ENCODE results near the gene RET. TPM values are rescaled to one million over a fixed set of nuclear protein-coding genes. Genes with fewer than 3 reads are reported as not detected.

RET gene
- total RNA-seq, 1 experiment from 2014 or later, result 0.17 TPM

- no peak for DNase-seq (ENCODE audit: low read depth)
These were observed 29.6 kb downstream of the RET start for GRCh38 chr10:43106256-43107091.

- DNase-seq (ENCODE audit: low read depth), result no peak
These were observed 32.1 kb downstream of the RET start for GRCh38 chr10:43108951-43109350.

DNA sequence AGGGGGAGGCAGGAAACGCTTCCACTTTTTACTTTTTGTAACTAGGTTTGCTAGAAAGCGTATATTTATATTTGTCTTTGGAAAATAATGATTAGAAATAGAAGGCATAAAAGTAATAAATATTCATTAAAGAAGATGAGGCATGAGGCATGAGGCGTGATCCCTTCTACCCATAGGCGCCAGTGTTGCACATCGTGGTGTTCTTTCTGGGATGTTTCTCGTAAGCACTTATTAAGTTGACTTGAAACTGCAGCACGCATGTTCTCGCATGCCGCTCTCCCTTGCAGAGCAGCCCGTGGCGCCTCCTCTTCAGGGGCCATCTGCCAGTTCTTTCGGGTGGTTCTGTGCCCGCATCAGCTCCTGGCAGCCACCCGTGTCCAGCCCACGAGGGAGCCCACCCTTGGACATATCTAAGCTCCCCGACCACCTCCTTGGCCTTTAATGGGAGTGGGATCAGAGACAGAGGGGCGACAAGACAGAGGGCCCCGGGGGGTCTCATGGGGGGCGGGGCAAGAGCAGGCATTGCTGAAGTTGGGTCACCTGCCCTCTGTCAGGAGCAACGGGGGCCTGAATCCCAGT lies 32.9 kb downstream of the RET start:
- no peak for DNase-seq (ENCODE audit: low read depth)

DNA sequence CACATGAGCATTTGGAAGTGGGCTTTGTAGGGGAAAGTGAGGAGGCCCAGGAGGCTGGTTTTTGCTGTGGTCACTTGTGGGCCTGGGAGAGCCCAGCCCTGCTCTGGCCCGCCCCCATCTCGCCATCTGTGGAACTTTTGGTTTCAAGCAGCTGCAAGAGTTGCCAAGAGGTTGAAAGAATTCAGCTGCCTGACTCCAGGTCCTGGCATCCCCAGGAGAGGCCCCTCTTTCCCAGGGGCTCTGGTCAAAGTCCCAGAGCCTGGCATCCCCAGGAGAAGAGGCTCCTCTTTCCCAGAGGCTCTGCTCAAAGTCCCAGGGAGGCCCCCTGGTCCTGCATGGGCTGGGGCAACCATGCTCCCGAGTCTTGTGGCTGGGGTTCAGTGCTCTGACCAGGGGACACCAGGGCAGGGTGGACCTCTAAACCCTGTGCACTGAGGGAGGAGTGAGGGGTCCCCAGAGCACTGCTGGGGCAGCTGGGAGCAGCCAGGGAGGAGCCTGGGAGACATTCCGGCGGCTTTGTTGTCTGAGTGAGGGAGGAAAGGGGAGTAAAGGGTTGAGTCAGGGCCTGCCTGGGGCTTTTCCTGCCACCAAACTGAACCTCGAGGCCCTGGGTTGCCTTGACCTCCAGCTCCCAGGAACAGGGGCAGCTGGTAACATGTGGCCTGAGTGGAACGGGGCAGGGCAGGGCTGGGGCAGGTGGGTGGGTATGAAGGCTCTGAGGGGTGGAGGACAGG lies 33.6 kb downstream of the RET start:
- peak; percentile 47 for DNase-seq (ENCODE audit: low read depth)

DNA sequence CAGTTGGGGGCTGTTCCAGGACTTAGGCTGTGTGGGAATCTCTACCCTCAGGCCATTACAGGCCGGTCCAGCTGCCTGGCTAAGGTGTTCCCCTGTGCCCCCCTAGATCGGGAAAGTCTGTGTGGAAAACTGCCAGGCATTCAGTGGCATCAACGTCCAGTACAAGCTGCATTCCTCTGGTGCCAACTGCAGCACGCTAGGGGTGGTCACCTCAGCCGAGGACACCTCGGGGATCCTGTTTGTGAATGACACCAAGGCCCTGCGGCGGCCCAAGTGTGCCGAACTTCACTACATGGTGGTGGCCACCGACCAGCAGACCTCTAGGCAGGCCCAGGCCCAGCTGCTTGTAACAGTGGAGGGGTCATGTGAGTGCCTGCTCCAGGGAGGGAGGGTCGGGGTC lies 34.2 kb downstream of the RET start:
- no peak for DNase-seq (ENCODE audit: low read depth)

GRCh38 chr10:43111921-43112607 lies 35.2 kb downstream of the RET start:
- DNase-seq (ENCODE audit: low read depth), result no peak

DNA sequence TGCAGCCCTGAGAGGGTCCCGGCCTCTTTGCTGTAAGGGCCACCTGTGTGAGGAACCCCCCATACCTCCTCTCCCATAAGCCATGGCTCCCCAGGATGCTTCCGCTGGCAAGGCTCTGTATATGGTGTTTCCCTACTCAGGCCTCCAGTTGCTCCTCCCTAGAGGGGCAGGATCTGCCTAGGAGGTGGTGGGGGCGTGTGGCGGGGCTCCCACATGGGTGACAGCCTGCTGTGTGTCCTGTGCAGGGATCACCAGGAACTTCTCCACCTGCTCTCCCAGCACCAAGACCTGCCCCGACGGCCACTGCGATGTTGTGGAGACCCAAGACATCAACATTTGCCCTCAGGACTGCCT lies 35.7 kb downstream of the RET start:
- DNase-seq (ENCODE audit: low read depth), result no peak

DNA sequence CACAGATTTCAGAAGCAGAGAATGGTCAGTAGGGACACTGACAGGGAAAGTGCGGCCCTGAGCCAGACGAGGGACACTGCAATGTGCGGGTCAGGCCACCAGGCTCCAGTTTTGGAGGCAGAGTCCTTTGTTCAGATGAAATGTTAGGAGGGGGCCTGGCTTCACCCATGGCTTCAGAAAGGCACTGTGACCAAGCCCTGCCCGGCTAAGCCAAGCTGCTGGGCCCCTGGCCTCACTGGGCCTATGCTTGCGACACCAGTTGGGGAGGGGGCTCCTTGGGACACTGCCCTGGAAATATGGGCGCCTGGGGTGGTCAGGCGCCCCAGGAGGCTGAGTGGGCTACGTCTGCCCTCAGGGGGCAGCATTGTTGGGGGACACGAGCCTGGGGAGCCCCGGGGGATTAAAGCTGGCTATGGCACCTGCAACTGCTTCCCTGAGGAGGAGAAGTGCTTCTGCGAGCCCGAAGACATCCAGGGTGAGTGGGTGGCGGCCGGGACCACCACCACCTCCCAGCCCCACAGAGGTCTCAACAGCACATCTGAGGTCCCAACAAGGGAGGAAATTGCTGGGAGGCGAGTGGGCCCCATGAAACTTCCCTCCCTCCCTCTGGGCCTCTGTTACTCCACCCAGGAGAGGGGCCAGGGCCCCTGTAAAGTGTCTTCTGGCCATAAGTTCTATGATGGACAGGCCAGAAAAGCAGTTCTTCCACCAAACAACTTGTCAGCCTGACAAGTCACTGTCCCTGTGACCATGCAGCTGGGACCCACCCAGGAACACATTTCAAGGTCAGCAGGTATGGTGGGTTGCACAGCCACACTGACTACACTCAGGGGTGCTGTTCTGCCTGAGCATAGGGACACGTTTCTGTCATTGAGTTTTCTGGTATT lies 36.6 kb downstream of the RET start:
- DNase-seq (ENCODE audit: low read depth), result no peak

GRCh38 chr10:43114088-43114742 lies 37.3 kb downstream of the RET start:
- DNase-seq (ENCODE audit: low read depth), result no peak

DNA sequence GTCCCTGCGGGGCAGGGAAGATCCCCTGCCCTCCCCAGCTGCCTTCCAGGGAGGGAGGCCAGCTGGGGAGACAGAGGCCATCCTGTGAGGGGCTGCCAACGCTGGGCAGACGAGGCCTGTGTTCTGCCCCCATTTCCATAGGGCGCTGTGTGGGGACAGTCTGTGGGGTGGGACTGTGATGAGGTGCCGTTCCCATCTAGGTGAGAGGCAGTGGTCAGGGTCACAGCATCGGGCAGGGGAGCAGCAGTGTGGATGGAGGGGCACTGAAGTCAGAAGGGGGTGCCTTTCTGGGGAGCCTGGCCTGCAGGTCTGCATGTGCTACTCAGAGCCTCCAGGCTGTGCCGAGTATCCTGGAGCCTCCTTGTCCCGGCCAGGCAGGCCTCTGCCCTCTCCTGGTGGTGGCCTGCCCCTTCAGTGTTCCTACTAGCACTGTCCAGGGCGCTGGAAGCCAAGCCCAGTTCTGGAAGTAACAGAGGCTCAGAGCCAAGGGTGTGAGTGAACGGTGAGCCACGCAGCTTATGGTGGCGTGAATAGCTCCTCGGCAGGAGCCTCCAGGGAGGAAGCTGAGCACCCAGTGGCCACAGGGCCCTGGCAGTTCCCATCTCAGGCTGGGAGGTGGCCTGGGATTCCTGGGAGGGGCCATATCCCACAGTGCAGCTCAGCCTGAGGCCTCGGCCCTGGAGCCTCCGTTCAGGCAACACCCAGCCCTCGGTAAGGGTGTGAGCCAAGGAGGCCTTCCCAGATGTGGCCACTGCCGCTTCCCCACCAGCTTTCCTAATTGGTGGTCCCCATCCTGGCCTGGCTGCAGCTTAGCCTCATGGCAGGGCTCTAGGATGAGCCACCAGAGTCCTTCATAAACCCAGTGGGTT lies 38.1 kb downstream of the RET start:
- no peak for DNase-seq (ENCODE audit: low read depth)

GRCh38 chr10:43115881-43116595 lies 39.2 kb downstream of the RET start:
- no peak for DNase-seq (ENCODE audit: low read depth)

DNA sequence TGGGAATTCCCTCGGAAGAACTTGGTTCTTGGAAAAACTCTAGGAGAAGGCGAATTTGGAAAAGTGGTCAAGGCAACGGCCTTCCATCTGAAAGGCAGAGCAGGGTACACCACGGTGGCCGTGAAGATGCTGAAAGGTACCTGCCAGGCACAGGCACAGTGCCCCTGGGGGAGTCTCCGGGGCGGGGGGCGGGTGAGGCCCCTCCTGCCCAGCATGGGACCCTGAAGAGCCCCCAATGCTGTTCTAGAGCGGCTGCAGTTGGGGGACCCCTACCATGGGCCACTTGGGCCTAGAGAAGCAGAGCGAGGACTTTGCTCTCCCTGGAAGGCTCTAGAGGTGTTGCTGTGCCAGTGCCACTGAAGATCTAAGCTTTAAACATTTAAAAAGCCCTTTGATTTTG lies 39.7 kb downstream of the RET start:
- no peak for DNase-seq (ENCODE audit: low read depth)

DNA sequence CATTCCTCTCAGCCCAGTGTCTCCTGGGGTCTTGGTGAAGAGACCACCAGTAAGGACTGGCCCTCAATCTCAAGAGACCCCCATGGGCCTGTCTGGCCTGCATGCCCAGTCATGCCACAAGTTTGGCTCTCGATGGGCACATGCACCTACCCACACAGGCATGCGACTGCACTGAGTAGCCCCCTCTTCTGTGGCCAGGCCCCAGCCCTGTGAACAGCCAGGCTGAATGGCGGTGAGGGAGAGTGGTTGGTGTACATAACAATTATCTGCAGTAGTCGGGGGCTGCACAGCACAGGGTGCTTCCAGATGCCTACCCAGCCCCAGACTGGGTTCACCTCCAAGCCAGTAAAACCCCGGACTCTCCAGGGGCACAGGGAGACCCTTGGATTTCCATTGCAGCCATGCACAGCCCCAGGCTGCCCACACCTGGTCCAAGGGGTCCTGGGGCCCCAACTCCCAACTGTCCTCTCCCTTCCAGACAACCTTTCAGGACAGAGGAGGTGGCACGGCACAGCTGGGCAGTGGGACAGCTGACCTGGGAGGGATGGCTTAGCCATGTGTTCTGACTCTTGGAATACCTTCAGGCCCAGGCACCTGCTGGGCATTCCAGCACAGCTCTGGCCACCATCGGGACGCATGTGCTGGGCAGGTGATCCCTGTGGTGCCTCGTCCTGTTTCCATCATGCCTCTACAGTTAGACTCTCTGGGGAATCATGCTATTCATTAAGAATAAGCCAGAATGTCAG lies 40.3 kb downstream of the RET start:
- DNase-seq (ENCODE audit: low read depth), result no peak

DNA sequence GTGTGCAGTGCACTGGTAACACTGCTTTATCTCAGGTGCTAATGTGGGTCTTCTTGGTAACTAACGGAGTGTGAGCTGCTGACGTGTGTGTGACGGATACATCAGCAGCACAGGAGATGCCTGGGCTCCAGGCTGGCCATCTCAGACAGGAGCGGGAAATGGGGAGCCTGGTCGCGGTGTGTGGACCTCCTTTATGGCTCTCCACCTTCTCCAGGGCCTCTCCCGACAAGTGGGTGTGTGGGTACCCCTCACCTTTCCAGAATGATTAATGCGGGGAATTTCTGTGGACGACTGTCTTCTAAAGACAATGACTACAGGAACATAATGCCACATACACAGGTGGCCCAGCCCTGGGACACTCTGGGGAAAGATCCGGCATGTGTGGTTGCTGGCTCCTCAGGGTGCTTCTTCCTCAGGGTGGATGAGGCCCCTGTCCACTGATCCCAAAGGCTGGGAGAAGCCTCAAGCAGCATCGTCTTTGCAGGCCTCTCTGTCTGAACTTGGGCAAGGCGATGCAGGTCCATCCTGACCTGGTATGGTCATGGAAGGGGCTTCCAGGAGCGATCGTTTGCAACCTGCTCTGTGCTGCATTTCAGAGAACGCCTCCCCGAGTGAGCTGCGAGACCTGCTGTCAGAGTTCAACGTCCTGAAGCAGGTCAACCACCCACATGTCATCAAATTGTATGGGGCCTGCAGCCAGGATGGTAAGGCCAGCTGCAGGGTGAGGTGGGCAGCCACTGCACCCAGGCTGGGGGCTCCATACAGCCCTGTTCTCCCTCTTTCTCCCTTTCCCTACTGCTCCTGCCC lies 41.1 kb downstream of the RET start:
- DNase-seq (ENCODE audit: low read depth), result no peak

GRCh38 chr10:43118631-43119415 lies 42.0 kb downstream of the RET start:
- DNase-seq (ENCODE audit: low read depth), result no peak

GRCh38 chr10:43119416-43120115 lies 42.7 kb downstream of the RET start:
- no peak for DNase-seq (ENCODE audit: low read depth)

Measured in Daoy (cell line).